ENCODE data around the gene TCEANC.

TCEANC gene

GRCh38 chrX:13681595-13681994 is 28.7 kb downstream of the TCEANC start:
- DNase-seq (ENCODE audit: low spot score), result no peak
- no peak for TF ChIP-seq CTCF (IDR thresholded peaks at IDR 0.05)
- no peak overlapping the region for H3K27ac ChIP-seq
- no peak overlapping the region for H3K4me3 ChIP-seq

GRCh38 chrX:13684361-13684760 is 31.4 kb downstream of the TCEANC start:
- no peak for TF ChIP-seq CTCF (IDR thresholded peaks at IDR 0.05)

GRCh38 chrX:13685126-13685763 is 32.3 kb downstream of the TCEANC start:
- DNase-seq (ENCODE audit: low spot score), result no peak
- no peak for TF ChIP-seq CTCF (IDR thresholded peaks at IDR 0.05)
- Histone ChIP-seq H3K4me3 (no peak overlapping the region), H3K27ac (no peak overlapping the region)

More at GRCh38 chrX:13684361-13684760, 31.4 kb downstream of the TCEANC start:
- H3K27ac ChIP-seq, result no peak overlapping the region
- H3K4me3 ChIP-seq, result no peak overlapping the region
- no peak for DNase-seq (ENCODE audit: low spot score)

GRCh38 chrX:13687203-13687602 is 34.3 kb downstream of the TCEANC start:
- no peak for DNase-seq (ENCODE audit: low spot score)
- Histone ChIP-seq H3K4me3 (no peak overlapping the region), H3K27ac (no peak overlapping the region)
- TF ChIP-seq CTCF (IDR thresholded peaks at IDR 0.05), result no peak

- H3K4me3 ChIP-seq, result peak overlapping the region; percentile 88
Observed at GRCh38 chrX:13688384-13688957, 35.5 kb downstream of the TCEANC start.

GRCh38 chrX:13688958-13689740 is 36.2 kb downstream of the TCEANC start, which contains the start of gene RAB9A:
Gene RAB9A (plus strand): TSS chrX:13689128. CDS start chrX:13708747, 19,619 bp downstream.
- peak within 1 kb of the TSS; percentile 88 for H3K4me3 ChIP-seq
- DNase-seq (ENCODE audit: low spot score), result peak; percentile 90
- TF ChIP-seq CTCF (IDR thresholded peaks at IDR 0.05), result no peak
- peak within 1 kb of the TSS; percentile 74 to 96 for H3K27ac ChIP-seq

More at GRCh38 chrX:13688384-13688957, 35.5 kb downstream of the TCEANC start:
- TF ChIP-seq CTCF (IDR thresholded peaks at IDR 0.05), result no peak
- H3K27ac ChIP-seq, result peak overlapping the region; percentile 74 to 96
- DNase-seq (ENCODE audit: low spot score), result no peak

All from coronary artery (tissue), 2 donors.